GM21576 (cell line): ENCODE data around the gene LRP1B.
"Not testable (repeated sequence)": the region's sequence is repeated elsewhere in the genome, so short reads cannot be mapped to it uniquely, and the experiment has no call there.

Experiments used
- ATAC-seq: cut with Tn5 transposase; IDR thresholded peaks from one replicate; pipeline ENCODE4 v1.9.1; 2021; ENCODE audit warnings: mild to moderate bottlenecking, moderate library complexity; ENCODE audit not compliant: unreplicated experiment

The LRP1B gene

DNA sequence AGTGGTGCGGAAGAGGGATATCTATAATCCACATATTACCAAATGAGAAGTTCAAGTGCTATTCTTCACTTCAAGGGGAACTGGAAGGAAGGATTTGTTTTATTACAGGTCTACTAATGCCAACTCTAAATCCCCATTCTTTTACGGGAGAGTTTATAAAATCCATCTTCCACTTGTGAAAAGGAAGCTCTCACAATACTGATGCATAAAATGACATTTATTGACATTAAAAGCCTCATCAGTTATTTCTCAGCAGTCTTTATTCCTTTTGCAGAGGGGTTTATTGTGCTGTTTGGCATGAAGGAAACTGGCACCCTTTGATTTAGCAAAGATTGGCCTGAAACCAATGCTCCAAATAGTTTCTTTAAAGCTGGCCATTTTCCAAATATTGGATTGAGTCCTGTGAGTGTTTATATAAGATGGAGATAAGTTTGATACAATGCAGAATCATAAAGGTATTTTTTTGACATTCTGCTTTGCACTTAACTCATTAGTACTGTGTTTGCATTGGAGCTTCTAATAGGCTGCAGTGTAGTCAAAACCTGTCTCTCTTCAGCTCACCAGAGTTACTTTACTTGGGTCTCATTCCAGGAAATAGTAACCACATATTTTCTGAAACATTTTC, 26.6 kb downstream of the LRP1B start:
- no peak for ATAC-seq

DNA sequence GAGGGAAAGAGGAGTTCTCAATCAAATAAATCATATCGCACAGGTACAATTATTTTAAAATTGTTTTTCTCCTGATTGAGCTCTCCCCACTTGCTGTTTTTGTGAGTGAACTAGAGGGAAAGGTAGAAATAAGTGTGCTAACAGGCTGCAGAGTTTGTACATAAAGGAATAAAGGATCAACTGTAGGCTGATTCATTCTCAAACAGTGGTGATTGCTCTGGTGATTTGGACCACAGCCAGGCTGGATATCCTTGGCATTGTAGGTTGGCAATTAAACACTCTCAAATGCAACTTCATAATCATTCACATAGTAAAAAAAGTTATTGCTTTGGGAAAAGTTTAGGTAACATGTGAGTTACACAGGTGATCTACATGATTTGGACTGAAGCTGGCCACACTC, 29.8 kb downstream of the LRP1B start:
- ATAC-seq: no peak

DNA sequence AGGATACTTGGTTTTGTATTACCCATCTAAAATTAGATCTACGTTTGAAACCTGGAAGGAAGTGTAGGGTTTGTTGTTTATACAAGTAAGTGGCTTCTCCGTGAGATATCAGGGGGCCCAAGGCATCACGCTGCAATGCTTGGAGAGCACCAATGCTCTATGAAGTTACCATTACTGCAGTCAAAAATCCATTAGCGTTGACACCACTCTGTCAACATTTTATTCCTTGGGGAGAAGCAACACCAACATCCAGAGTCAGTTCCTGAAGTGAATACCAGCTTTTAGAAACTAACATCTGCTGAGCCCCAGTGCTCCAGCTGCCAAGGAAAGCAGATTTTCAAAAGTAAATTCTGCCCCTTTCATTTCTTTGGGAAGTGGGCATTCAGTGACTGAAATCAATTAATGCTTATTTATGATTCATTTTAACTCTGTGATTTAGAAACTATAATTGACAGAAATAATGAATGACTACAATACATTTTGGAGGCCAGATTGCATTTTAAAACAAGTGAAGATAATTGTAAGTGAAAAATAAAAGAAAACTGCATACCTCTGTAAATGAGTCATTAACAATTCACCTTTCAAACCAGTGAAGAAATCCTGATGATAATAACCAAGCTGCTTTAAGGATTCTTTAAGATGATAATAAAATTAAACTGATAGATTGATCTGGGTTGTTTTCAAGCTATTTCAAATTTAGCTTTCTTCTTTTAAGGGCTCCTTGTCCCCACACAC, 30.5 kb downstream of the LRP1B start:
- no peak for ATAC-seq

DNA sequence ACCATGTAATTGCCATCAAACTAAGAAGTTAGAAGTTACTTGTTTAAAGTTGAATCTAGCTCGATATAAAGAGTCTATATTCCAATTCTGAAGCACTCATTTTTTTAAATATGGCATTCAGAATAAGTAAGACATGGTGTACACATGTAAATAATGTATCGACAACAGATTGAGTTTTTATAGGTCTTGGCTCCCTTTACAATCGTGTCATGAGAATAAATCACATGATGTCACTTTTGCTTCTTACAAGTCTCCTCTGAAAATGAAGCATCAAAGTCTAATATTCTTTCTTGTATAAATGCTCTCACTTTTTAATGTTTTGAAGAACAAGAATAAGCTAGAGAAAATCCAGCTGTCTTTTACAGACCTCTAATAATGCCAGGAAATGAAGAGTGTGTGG, 33.1 kb downstream of the LRP1B start:
- no peak for ATAC-seq

DNA sequence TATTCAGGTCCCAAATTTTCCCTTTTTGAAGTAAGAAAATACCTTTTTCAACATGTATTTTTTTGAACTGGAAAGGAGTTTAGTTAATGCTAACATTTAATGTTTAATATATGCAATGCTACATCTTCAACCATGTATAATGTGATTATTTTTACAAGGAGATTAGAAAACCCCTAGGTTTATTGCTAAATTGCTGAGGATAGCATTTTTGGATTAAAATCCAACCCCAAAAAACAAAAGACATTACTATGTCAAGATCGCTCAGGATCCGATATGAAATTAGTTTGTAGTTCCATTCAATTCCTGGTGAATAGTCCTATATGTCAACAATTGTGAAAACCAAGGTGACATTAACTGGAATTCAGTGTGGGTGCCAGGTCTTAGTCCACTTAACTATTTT, 35.2 kb downstream of the LRP1B start:
- no peak for ATAC-seq

DNA sequence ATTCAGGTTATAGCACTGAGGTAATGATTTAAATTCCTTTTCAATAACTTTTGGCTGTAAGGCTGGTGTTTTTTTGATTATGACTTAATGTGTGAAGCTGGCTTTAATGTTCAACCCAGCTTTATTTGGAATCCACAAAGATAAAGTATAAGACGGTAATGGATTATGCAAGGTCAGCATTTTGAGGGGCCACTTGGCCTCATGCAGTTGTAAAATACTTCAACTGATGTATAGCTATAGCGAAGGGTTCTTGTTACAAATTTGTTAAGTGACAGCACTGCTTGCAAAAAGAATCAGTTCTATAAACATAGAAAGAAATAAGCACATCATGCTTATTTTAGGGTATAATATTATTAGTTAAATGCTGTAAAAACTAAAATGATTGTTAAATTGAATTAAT, 36.6 kb downstream of the LRP1B start:
- ATAC-seq: no peak

DNA sequence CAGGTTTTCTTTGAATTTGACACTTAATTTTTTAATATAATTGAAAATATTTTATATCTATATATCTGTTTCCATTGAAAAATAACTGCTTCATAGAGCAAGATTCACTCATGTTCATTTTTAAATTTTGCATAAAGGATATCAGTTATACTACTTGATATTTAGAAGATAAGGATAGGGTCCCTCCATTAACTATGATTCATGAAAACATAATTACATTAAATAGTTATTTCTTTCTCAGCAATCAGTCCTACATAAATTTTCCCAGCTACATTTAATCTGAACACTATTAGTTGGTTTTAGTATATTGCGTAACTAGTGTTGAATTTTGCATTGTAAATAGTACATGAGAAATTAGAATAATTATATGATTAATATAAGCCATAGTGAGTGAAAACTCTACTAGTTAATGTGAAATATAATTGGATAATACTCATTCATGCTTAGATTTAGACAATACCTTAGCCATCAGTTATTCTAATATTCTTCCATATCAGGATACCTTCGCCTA, 42.7 kb downstream of the LRP1B start:
- ATAC-seq: no peak

DNA sequence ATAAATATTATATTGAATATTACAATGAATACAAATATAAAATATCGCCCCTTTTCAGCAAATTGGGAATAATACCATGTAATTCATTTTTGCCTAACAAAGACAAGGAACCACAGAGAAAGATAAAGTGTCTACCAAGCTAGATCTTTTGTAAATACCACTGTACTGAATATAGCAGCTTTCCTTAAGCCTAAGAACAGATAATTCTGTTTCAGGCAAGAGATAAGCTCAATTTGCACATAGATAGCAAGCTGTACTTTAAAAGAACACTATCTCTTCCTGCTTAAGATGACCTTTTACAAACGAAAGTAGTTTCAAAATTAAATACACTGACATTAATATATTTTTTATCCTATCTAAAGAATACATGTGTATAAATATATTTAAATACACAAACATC, 43.2 kb downstream of the LRP1B start:
- not testable (repeated sequence) for ATAC-seq

DNA sequence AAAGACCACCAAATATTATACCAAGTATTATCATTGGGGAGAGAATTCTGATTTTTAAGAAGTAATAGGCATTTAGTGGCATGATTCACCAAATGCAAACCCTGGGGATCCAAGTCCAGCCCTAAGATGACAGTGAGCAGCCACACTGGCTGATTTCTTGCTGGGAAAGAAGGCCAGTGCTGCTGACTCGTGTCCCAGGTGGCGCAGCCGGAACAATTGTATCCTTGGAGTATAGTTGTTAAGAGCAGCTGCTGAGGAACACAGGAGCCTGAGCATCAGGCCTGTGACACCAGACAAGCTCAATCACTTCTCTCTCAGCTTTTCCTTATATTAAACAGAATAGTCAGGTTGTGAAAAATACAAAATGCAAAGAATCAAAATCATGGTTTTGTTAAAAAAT, 48.4 kb downstream of the LRP1B start:
- no peak for ATAC-seq

DNA sequence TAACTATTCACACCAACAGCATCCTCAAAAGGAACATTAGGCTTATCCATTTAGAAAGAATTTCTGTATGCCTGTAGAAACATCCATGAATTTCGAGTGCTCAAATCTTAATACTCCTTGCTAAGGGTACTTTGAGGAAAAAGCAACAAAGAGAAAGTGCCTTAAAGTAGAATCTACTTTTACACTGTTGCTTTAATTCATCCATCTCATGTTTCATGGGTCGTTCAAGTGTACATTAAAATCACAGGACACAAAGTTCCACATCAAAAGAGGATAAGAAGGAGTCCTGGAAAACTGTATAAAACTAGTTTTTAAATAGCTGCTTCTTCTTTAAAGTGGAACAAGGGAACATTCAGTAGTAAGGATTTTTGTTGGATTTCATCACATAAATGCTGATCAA, 54.5 kb downstream of the LRP1B start:
- ATAC-seq: no peak

DNA sequence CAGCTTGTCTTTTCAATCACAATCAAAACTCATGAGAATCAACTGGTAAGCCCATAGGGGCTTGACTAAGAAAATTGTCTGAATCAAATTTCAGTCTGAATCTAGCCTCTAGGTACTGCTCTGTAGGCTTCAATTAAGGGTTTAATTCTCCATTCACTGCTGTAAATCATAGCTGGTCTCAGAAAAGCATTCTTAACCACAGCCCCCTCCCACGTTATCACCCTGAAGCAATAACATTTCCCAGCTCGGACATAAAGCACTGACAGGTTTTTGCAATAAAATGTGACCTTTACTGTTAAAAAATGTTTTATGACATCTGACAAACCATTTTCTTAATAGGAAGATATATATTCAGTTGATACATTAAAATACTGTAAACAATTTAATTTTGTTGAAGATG, 55.0 kb downstream of the LRP1B start:
- ATAC-seq: no peak

DNA sequence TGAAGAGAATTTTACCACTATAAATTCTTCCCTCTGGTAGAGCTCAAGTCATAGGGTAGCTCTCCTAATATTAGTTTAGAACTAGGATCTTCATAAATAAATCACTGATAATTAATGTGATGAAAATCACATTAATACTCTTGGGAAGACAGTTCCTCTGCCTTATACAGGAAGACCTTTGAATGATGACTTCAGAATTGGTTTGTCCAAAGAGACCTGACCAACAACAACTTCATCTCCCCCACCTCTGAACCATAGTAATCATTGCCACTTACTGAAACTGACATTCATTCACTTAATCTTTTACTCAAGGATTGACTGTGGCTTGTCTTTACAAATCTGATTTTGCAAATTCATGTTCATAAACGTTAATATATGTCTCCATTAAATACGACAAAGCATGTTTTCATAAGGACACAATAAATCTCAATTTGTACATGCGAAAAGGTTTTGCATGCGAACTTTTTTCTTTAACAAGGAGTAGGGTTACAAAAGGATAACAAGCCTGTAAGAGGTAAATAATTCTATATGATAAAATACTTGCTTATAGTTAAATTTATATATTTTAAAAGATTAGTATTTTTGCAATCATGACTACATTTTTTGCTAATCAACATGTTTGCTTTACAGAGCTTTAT, 61.4 kb downstream of the LRP1B start:
- no peak for ATAC-seq

DNA sequence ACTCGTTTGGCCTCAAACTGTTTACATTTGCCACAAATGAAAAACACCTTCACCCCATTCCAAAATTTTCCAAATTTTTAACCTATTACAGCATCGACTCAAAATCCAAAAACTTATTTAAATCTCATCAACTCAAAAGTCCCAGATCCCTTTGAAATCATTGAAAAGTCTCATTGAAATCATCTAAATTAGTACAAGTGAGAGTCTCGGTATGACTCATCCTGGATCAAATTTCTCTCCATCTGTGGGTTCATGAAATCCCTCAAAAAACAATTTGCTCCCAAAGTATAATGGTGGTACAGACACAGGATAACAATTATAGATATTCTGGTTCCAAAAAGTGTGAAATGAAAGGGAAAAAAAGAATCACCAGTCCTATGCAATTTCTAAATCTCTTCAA, 65.1 kb downstream of the LRP1B start:
- ATAC-seq: no peak

DNA sequence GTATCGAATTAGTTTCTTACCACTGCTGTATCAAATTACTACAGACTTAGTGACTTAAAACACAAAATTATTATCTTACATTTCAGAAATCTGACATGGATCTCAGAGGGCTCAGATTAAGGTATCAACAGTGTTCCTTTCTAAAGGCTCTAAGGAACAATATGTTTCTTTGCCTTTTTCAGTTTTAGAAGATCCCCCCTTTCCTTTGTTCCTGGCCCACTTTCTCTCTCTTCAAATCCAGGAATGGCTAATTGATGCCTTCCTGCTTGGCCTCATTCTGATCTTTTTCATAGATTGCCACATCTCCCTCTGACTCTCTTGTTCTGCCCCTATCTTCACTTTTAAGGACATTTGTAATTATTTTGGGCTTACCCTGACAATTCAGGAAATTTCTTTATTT, 65.7 kb downstream of the LRP1B start:
- ATAC-seq: no peak

DNA sequence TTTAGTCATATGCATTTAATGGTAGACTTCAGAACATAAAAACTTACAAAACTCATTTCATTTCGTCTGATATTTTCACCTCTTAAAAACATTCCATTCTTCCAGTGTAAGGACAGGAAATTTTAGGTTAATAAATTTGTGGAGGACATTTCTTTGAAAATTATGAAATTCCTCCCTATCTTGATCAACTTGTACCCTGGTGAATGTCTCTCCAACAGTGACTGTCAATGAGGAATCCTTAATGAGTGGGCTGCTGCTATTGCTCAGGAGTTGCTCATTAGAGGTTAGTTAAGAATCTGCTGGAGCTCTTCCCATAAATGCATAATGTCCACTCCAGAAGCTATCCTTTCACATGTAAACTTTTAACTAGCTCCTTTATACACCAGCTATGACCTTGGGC, 69.1 kb downstream of the LRP1B start:
- no peak for ATAC-seq

DNA sequence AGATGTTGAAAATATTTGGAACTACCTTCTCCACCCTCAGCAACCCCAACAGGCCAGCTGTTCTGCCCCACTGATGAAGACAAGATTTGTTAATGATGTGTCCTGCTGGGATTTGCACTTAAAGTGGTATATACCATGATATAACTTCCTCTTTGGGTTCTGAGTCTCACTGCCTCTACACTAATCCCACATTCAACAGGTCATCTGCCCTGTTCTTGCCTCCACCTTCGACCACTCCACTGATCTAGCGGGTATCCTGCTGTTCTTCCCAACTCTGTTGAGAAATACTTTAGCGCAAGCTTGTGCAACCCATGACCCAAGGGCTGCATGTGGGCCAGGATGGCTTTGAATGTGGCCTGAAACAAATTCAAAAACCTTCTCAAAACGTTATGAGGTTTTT, 72.7 kb downstream of the LRP1B start:
- no peak for ATAC-seq

DNA sequence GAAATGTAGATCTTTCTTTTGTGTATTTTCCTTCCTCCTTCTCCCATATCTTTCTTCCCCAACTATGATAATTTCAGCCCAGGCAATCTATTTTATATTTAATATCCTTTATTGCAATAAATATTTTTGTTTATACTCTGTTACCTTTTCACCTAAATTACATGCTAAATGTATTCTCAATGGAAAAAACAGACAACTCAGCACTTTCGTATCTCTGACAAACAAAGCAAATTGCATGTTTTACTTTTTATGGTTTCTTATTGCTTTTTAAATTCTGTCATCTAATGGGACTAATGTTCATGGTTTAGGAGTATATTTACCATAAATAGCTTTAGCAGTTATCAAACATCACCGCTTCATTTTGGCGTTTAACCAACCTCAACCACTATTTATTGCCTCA, 74.0 kb downstream of the LRP1B start:
- no peak for ATAC-seq

DNA sequence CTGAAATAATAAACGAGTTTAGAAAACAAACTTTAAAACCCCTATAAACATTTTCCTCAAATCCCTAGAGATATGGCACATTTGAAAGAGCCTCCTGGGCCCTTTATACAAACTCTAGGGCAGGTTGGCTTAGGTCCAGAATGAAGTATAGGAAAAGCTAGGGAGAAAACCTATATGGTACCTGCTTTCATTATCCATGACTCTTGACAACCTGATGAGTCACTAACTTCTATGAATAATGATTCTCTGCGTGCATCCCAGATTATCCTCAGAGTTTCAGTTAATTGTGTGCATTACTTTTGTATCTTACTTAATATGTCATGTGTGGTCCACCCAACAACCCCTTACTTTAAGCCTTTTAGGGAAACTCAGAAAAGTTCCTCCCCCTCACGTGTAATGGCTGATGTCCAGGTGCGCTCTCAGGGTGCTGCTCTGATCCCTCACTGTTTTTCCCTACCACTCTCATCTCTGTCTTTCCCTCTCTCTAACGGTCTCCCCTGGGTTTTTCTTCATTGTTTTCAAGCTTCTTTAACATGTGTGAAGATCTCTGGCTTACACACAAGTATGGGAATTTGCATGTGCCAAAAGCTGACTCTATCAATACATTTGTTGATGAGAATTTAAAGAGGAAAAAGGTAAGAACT, 78.5 kb downstream of the LRP1B start:
- no peak for ATAC-seq

DNA sequence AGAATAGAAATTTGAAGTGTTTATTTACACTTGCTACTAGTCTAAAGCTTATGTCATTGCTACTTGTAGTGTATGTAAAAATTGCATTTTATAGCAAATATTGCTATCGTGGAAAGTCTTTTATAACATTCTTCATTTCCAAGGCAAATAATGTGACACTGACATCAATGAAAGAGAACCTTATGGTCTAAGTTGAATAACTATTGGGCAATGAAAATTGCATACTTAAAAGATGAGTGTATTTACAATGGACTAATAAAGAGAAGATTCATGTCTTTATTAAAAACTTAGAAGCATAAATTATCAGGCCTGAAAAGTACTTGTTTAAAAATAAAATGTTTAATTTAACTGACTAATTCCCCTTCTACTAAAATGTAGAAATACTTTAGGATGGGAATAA, 82.2 kb downstream of the LRP1B start:
- no peak for ATAC-seq

DNA sequence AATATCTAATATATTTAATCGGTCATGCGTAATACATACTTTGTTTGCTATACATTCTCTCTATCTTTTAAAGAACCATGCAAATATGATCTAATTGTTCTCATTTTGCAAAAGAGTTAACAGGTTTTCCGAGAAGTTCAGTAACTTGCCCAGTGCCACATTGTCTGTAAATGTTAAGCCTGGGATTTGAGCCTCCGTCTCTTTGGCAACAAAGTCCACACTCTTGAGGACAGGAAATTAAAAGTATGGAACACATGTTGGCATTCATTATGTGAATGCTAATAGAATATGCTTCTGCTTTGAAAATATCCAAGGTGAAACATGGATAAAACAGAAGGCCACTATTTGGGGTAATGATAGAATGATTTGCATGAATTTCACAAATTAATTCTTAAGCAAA, 85.2 kb downstream of the LRP1B start:
- ATAC-seq: no peak

DNA sequence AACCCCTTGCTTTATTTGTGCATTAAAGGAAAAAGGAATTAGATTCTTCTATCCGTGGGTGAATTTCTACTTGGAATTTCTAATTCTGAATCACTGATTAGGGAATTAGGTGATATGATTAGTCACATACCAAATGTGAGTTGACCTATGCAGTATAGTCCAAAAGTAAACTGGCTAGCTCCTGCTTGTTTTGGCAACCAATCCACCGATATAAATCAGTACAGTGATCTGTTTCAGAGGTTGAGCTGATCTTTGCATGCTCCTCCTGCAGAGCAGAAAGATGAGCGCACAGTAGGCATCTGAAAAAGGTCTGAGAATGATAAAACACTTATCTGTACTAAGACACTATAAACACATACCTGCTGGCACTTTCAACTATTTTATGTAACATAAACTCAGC, 86.6 kb downstream of the LRP1B start:
- ATAC-seq: no peak
